NCI-H2081 (cell line): ENCODE data around the gene SCUBE3.

Experiments used
- DNase-seq, 2 experiments: peaks; one replicate each; lab custom pipeline; 2025; lab: John Stamatoyannopoulos, UW

The SCUBE3 gene

DNA sequence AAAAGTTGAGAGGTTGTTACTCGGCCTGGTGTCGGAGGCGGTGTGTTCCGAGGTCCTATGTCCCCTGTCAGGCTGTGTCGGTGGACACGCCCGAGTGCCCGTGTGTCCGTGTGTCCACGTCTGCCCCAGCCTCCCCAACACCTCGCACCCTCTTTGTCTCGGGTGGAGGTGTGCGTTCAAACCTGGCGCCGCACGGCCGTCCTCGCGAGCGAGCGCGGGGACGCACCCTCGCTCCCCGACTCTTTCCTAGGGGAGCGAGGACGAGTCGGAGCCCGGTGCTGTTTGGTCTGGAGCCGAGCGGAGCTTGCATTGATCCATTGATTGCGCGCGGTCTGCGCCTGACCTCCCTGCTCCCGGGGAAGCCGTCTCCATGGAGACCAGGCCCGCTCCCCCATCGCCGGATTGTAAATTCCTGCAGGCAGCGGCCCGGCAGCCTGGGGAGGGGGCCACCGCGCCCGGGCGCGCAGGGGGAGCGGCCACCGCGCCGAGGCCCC is 411 bp upstream of the SCUBE3 start:
- DNase-seq: no peak

DNA sequence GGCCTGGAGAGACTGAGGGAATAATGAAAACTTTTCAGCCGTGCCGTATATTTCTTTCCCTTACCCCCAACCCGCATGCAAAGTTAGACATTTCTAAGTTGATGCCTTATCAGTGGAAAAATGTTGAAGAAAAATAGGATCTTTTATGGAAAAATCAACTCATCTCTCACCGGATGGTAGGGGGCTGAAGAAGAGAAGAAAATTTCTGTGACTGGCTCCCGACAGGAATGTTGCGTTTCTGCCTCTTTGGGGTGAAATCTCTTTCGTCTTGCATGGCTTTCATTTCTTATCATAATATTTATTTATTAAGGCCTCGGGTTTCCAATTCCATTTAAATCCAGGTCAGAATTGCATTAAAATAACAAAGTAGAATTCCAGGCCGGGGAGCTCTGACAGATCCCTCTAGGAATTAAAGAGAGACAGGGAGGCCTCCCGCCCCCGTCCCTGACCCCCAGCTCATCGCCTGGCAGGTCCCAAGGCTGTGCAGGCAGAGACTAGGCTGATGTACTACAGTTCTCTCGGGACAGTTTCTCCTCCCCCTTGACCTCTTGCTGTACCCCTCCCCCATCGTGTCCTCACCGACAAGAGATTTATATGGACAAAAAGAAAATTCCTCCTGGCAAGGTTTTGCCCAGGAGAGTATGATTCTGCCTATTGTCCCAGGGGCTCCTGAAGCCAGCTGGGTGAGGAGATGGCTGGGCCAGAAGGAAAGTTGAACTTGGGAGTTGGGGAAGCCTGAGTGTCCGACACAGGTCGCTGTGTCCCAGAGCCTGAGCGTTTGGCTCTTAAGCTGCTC is 1.3 kb downstream of the SCUBE3 start:
- DNase-seq: no peak

DNA sequence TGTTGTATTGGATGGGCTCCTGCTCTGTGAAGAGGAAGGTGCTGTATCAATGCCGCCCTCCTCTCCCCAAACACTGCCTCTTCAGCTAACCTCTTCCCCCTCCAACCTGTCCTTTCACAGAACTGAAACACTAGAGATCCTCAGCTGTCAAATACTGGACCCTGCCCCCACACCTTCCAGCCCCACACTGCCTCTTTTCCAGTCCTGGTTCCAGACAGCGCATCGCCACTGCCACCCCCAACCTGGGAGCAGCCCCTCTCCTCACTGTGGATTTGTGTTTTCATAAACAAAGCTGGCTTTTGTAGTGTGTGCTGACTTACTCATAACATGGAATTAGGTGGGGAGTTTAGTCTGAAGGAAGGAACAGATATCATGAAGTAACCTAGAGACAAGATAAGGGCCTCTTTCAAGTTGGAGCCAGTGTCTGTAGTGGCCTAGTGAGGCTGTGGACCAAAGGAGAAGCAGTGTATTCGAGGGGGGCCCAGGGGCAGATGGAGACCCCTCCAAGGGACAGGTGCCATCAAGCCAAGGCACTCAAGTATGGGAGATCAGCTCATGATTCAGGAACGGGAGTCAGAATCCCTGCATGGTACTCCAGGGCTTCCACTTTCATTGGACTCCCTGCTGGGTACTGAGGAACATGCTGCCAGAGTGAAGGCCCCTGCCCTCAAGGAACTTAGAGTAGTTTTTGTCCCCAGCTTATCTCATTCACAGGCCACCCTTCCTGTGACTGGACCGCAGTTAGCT is 2.1 kb downstream of the SCUBE3 start:
- no peak for DNase-seq

DNA sequence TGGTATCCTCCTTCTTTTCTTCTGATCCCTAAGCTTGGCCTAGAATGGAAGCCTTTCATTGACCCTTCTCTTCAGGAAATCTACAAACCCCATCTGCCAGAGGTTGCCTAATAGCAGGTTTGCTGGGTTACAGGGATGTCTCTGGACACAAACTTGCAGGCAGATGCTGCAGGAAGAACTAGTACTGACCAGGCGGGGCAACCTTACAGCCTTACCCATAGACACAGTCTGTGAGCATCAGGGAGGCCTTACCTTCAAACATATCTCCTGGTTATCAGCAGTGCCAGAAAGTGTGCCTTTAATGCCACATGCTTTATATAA is 2.6 kb downstream of the SCUBE3 start:
- no peak for DNase-seq

DNA sequence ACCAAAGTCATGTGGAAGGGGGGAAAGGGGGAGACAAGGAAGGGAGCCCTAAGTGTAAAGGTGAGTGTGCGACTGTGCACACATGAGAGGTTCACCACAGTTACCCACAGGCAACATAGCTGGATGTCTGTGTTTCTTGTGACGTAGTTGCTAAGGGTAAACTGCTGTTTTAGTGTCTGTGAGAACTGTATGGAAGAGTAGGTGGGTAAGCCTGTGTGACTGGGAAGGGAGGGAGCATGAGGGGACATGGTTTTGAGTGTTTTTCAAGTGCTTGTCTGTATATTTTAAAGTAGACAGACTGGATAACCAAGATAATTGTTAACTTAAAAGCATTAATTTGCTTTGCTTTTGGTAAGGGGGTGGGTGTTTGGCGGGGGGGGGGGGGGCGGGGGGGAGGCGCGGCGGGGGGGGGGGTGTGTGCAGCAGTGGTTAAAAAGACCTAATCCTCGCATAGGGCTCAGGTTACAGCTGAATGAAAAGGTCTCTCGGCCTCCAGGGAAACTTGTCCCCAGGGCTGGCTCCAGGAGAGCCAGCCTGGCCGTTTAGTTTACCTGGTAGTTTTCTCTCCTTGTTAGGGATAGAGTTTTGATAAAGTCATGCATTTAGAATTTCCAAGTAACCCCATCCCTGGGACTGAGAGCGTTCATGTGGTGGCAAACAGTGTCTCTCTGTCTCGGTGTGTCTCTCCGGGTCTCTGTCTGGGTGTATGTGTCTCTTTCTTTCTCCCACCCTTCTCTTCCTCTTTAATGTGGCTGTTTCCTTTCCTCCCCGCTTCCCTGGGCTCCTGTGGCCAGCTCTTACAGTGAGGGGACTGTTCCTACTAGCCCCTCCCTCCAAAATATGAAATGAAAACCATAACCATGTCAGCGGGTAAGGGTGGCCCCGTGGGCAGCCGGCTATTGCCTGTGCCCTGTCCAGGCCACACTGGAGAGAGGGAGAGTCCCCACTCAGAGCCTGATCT is 3.4 kb downstream of the SCUBE3 start:
- DNase-seq: peak in 1 of 2 experiments; percentile 17

DNA sequence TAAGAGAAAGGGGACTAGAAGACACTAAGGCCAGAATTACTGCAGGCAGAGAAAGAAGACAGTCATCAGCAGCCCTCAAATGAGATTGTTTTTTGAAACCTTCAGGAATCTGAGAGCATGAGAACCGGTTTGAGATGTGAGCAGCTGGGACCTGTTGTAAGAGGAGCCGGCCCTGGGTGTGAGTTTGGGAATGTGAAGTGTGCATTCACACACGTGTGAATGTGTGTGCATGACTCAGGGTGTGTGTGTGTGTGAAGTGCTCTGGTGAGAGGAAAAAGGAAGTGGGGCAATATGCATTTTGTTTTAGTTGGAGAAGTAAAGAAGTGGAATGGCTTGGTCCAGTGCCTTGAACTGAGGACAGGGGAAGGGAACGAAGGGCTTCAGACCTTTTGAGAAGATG is 4.3 kb downstream of the SCUBE3 start:
- no peak for DNase-seq

DNA sequence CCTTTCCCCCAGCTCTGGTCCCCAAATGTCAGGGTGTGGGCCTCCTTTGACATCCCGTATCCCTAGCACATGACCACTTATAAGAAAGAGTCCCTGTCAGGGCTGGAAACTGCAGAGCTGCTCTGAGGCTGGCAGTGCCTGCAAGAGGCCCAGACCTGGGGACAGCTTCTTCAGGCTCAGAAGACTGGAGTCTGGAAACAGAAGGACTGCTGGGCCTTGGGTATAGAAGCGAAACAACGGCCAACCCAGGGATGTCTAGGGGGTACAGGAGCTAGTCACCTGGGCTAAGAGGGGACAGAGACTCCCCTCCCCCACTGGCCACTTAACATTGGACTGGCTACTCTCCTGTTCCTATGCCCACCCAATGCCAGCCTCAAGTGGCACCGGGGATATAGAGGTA is 4.7 kb downstream of the SCUBE3 start:
- no peak for DNase-seq

DNA sequence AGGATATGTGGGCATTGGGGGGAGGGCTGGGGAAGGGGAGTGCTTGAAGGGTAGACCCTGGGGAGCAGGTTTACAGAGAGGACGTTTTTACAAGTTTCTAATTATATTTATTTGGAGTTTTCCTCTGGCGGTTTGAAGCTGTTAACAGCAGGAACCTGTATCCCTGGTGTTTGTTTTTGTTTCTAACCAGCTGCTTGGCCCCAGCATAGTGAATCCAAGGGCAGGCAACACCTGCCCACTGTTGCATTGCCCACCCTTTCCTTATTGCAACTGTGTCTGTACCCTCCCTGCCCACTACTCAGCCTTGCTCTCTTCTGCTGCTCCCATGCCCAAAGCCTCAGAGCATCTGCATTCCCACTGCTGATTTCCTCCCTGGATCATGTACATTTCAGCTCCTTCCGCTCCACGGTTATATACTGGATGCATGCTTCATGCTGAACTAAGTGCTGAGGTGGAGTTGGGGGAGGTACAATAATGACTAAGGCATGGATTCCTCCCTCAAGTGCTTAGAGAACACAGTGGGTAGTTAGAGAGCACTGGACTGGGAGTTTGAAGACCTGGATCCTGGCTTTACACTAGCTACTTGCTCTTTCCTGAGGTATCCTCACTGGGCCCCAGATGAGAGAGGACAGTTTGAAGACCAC is 6.0 kb downstream of the SCUBE3 start:
- DNase-seq: peak; percentile 41 to 77

DNA sequence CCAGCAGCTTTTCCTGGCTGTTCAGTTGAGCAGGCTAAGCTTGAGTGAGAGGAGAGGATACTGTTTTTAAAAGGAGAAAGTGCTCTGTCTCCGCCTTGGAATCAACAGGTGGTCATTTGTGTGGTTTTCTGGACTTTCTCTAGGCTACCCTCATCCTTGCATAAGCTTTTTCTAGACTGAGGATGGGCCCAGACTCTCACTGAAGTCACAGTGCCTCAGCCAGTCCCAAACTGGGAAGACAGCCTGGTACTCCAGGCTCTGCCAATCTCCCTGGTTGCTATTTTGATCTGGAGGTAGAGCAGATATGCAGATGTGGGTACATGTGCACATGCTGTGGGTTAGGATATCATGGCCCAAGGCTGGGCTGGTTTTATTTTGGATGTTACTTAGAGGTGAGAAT is 7.0 kb downstream of the SCUBE3 start:
- DNase-seq: no peak

DNA sequence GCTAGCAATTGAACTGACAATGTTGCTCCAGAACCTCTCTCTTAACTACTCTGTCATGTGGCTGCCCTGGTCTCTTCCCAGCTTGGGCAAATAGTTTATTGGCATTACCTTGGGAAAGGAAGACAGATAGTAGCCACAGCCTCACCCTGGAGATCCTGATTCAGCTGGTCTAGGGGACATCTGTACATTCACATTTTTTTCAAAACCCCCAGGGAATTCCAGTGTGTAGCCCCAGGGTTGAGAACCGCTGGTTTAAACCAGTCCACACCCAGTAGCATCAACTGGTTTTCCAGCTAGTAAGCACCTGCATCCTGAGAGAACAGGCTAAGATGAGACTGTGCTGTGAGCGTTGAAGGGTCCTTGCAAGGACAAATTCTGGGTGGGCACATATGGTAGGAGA is 9.6 kb downstream of the SCUBE3 start:
- DNase-seq: no peak

DNA sequence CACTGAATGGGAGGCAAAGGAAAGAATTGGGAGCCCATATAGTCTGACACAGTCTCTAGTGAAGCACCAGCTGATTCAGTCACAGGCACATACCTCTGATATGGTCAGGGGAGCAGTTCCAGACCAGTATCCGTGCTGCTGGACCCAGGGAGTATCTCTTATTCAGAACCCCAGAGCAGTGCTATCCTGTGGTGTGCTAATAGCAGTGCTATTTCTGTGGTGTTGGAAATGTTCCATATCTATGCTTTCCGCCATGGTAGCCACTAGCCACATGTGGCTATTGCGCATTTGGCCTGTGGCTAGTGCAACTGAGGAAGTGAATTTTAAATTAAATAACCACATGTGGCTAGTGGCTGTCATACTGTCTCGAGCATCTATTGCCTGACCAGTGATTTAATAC is 11.0 kb downstream of the SCUBE3 start:
- peak in 1 of 2 experiments; percentile 22 for DNase-seq

DNA sequence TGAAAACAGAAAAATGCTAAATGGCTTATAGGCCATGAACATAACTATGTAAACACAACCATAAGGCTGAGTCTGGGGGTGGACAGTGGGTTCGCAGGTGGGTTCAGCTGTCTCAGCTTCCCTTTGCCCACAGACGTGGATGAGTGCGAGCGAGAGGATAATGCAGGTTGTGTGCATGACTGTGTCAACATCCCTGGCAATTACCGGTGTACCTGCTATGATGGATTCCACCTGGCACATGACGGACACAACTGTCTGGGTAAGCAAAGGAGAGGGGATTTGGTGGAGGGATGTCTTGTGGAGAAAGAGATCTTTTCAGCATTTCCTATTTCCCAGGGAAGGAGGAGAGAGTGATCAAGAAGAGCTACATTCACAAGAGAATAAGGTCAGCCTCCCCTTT is 14.7 kb downstream of the SCUBE3 start:
- peak; percentile 38 to 78 for DNase-seq

DNA sequence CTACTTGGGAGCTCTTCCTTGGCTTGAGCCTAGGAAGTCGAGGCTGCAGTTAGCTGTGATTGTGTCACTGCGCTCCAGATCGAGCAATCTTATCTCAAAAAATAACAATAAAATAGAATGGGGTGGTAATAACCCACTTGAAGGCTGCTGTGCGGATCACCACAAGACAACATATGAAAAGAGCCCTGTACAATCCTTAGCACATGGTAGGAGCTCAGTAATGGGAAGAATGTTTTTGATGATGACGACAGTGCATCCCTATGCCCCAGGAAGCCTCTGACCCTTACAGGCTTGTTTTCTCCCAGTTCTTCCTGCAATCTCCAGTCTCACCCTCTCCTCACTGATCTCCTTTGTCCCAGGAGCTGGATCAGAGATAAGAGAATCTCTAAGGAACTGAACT is 15.5 kb downstream of the SCUBE3 start:
- no peak for DNase-seq

DNA sequence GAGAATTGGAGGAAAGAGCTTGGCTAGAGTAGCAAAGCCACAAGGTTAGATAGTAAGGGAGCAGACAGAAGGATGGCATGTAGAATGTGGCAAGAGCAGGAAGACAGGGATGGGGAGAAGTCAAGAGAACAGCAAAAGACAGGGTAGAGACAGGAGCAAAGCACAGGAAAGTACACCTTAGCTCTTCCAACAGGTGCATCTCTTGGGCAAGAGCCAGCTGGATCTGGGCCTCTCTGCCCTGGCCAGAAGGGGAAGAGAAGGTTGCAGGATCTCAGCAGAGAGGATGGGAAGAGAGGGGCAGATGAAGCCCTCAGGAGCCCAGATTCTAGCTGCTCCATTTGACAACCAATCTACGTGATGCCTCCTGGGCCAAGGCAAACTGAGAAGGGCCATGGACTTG is 16.7 kb downstream of the SCUBE3 start:
- no peak for DNase-seq

DNA sequence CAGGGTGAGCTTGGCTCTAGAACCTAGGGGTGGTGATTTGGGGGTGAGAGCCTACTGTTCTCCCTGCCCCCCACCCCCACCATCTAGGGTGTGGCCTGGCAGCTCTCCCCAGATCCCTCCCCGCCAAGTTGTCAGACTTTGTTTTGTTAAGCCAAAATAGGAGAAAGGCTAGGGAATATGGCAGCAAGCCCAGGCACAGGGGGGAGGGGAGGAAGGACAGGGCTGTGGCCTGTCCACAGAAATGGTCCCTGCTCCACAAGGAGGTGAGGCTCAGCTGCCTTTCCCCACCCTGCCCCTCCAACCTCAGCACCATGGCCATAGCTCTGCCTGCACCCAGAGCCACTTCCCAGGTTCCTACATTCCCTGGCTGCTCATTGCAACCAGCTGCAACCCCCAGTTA is 17.2 kb downstream of the SCUBE3 start:
- DNase-seq: no peak

DNA sequence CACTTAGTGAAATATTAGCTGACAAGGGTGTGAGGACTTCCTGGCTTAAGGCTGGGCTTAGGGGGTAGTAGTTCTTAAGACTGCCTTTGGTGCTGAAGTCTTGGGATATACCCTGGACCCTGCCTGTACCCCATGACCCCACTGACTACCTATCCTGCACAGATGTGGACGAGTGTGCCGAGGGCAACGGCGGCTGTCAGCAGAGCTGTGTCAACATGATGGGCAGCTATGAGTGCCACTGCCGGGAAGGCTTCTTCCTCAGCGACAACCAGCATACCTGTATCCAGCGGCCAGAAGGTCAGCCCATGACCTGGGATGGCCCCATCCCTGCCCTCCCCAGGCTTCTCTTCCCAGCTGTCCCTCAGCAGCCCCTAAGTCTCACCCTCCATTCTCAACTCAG is 17.8 kb downstream of the SCUBE3 start:
- DNase-seq: no peak

DNA sequence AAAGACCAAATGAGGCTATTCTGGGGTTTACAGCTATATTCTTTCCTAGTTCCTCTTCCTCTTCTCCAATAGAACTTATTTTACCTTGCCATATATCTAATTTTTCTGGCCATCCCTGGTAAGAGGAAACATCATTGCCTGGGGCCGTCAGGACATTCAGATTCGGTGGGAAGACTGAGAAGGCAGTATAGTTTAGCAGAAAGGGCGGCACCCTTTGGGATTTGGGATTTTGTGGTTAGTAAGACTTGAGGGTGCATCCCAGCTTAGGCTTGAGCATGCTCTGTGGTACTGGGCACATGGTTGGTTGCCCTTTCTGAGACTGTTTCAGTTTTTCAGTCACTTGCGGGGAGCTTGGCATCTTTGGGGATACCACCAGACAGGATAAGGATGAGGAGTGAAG is 21.1 kb downstream of the SCUBE3 start:
- DNase-seq: no peak

DNA sequence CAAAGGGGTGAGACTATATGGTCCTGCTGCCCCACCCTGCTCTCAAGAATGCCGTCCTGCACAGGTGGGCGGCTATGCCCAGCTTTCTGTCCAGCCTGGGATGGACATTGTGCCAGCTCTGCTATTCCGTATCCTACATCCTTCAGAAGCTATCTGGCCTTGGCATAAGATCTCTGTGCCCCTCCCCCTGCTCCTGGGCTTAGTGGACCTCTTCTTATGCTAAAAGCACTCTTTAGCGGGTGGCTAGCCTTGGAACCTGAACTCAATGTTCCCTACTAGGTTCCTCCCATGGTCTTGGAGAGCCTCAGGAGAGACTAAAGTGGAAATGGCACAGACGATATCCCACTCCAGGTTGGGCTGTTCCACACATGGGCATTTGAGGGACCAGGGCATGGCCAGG is 22.5 kb downstream of the SCUBE3 start:
- no peak for DNase-seq

DNA sequence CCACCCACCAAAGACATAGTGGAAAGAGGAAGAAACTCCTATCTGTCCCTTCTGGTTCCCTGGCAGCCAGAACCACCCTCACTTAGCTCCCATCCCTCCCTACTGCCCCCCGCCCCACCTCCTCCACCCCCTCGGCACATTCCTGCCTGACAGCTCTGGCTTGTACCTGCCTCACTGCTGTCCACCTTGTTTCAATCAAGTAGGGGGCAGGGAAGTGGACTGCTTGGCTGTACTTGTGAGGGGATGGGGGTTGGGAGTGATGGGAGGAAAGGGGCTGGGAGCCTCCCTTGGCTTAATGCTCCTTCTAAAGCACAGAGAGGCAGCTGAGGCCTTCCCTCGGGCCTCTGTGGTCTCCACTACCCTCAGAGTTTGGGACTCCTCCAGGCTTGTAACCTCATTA is 23.7 kb downstream of the SCUBE3 start:
- no peak for DNase-seq

DNA sequence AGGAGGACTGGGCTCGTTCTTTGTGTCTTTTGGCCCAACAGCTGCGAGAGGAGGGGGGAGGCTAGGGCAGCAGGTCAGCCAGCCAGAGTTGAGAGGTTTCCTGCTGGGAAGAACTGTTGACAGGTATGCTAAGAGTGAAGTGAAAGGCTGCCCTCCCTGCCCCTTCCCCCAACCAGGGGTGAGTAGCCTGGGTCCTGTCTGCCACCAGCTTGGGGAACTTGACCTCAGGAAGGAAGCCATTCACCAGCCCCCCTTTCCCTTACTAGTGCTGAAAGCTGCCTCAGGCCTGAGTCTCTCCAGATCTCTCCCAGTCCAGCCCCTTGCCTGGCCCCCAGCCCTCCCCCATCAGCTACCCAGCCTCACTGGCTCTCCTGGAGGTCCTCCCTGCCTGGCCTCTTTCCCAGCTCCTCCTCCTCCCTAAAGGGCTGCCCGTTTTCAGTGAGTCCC is 25.1 kb downstream of the SCUBE3 start:
- no peak for DNase-seq

DNA sequence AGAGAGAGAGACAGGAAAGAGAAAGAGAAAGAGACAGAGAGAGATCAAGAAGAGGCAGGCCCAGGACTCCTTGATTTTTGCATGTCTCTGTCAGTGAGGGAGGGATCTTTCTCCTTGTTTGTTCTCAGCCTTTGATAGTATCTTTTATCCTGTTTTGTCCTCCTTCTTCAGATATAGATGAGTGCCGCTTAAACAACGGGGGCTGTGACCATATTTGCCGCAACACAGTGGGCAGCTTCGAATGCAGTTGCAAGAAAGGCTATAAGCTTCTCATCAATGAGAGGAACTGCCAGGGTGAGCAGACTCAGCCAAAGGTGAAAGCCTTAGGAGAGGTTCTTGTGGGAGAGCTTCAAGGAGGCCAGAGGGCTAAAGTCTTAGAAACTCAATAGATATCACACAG is 25.8 kb downstream of the SCUBE3 start:
- DNase-seq: no peak
